ENCODE results near the gene TASOR2. TPM values are rescaled to one million over a fixed set of nuclear protein-coding genes. Genes with fewer than 3 reads are reported as not detected.

TASOR2 gene
- total and polyA plus RNA-seq, 2 of the 4 experiments (the other 2 are of a cell fraction) = 19.4 to 53.6 TPM

GRCh38 chr10:5641501-5641900 lies 43.1 kb upstream of the TASOR2 start:
- H3K79me1 ChIP-seq (ENCODE audit: low read depth in 1 of 2, low read length in 2 of 2) = no peaks in the 10 kb centered on the region
- in situ Hi-C loops (cut with MboI; ENCODE audit: low sequenced_read_pairs) (no loop called here), intact Hi-C loops (cut with micrococcal nuclease) (no loop called here), dilution Hi-C loops (cut with HindIII; ENCODE audit: low sequenced_read_pairs, unreplicated experiment) (no loop called here)
- no peaks in the 10 kb centered on the region for H3K9me1 ChIP-seq (ENCODE audit: insufficient read depth, low read length)
- CTCF ChIA-PET = no interaction called here
- no peak overlapping the region for H3K56ac ChIP-seq (ENCODE audit: extremely low read depth, insufficient read depth, low read length)
- no peak for ATAC-seq (ENCODE audit: low read depth)
- H3K14ac ChIP-seq (replicated peaks; ENCODE audit: low read depth, low read length) = no peak overlapping the region
- H3K4ac ChIP-seq (ENCODE audit: low read depth, low read length) = no peak overlapping the region
- H4K8ac ChIP-seq (ENCODE audit: low read depth in 2 of 2, low read length in 2 of 2) = no peak overlapping the region
- H3K4me2 ChIP-seq (ENCODE audit: low read depth, low read length) = no peak overlapping the region
- POLR2A ChIA-PET (ENCODE audit: unreplicated experiment) = no interaction called here
- 93% methylated on average over 18 of the region's 25 CpGs; no CpG with 5 or more reads in 1 of the 2 experiments for WGBS, 2 experiments (ENCODE audit: extremely low coverage in 2 of 2, insufficient read length in 1 of 2)
- H3K9ac ChIP-seq (ENCODE audit: low read depth, low read length) = no peak overlapping the region
- peaks cover 28% of the 10 kb centered on the region for H3K36me3 ChIP-seq (ENCODE audit: control insufficient read depth, insufficient read depth, low read length)
- H2BK15ac ChIP-seq (ENCODE audit: low read depth, low read length) = no peak overlapping the region
- H3K27me3 ChIP-seq (ENCODE audit: control insufficient read depth, insufficient read depth, low read length) = no peaks in the 10 kb centered on the region
- H2AFZ ChIP-seq (replicated peaks; ENCODE audit: low read length, poor library complexity) = no peak overlapping the region
- H3K4me1 ChIP-seq (ENCODE audit: control insufficient read depth, insufficient read depth, low read length) = no peaks in the 10 kb centered on the region
- no peak overlapping the region for H2BK5ac ChIP-seq (ENCODE audit: low read depth, low read length, poor library complexity, severe bottlenecking)
- H3K18ac ChIP-seq (ENCODE audit: low read depth, low read length) = no peak overlapping the region
- no peak overlapping the region for H3K4me3 ChIP-seq (ENCODE audit: insufficient read depth, low read depth, low read length)
- H2AK5ac ChIP-seq (ENCODE audit: low read depth, low read length) = no peak overlapping the region
- TF ChIP-seq RAD21 (IDR thresholded peaks at IDR 0.05; ENCODE audit: low read length) (no peak), USF2 (IDR thresholded peaks at IDR 0.05; ENCODE audit: low read depth, low read length) (no peak), MAZ (IDR thresholded peaks at IDR 0.05; ENCODE audit: borderline replicate concordance, low read depth, low read length) (no peak), MXI1 (IDR thresholded peaks at IDR 0.05; ENCODE audit: borderline replicate concordance, low read depth, low read length) (no peak), RCOR1 (IDR thresholded peaks at IDR 0.05; ENCODE audit: insufficient replicate concordance, low read length) (no peak), NFE2L2 (IDR thresholded peaks at IDR 0.05; ENCODE audit: low read depth, low read length) (no peak), MAFK (IDR thresholded peaks at IDR 0.05; ENCODE audit: low read depth, low read length) (no peak), SMC3 (IDR thresholded peaks at IDR 0.05; ENCODE audit: low read depth, low read length) (no peak), FOS (IDR thresholded peaks at IDR 0.05; ENCODE audit: low read depth, low read length) (no peak), POLR2A (IDR thresholded peaks at IDR 0.05; ENCODE audit: low read depth, low read length) (no peak), CHD1 (IDR thresholded peaks at IDR 0.05; ENCODE audit: low read depth, low read length) (no peak), ELK1 (IDR thresholded peaks at IDR 0.05; ENCODE audit: borderline replicate concordance, low read depth, low read length) (no peak)
- H2BK120ac ChIP-seq (ENCODE audit: low read depth, low read length) = no peak overlapping the region
- H3K9me3 ChIP-seq (ENCODE audit: control insufficient read depth, insufficient read depth, low read length) = no peaks in the 10 kb centered on the region
- no peak overlapping the region for H2AK9ac ChIP-seq (replicated peaks; ENCODE audit: low read depth, low read length, poor library complexity)
- no peak overlapping the region for H3K23ac ChIP-seq (ENCODE audit: low read depth, low read length)
- no peak overlapping the region for H2BK20ac ChIP-seq (ENCODE audit: low read depth, low read length)
- BruUV-seq (replicated peaks) = no TSS peak
- H4K20me1 ChIP-seq (ENCODE audit: insufficient read depth, low read length) = no peaks in the 10 kb centered on the region
- H4K5ac ChIP-seq (ENCODE audit: low read depth, low read length) = no peak overlapping the region
- DNase-seq = no peak
- no peak overlapping the region for H4K91ac ChIP-seq (ENCODE audit: insufficient read depth, low read depth, low read length)
- H3K27ac ChIP-seq (ENCODE audit: insufficient read depth, low read length) = no peak overlapping the region
